Measurements from ENCODE around the gene CERKL.

Gene CERKL

GRCh38 chr2:181500201-181500600 lies 156.7 kb downstream of the CERKL start:
- FAIRE-seq: peak; percentile 13
- TF ChIP-seq POLR2AphosphoS5 (IDR thresholded peaks at IDR 0.05; ENCODE audit: low read depth, low read length) (no peak), POU2F2 (IDR thresholded peaks at IDR 0.05; ENCODE audit: low read depth, low read length) (no peak), TAF1 (IDR thresholded peaks at IDR 0.05; ENCODE audit: low read depth, low read length) (no peak), SPI1 (IDR thresholded peaks at IDR 0.05; ENCODE audit: low read depth, low read length) (no peak), POLR2A (IDR thresholded peaks at IDR 0.05; ENCODE audit: low read depth, low read length) (no peak), PAX5 (IDR thresholded peaks at IDR 0.05; ENCODE audit: insufficient read depth, low read length, severe bottlenecking) (no peak)
- no peak for DNase-seq (ENCODE audit: insufficient read length, low spot score)

- DNase-seq (ENCODE audit: insufficient read length, low spot score): no peak
- TF ChIP-seq POLR2A (IDR thresholded peaks at IDR 0.05; ENCODE audit: low read depth, low read length) (no peak), POLR2AphosphoS5 (IDR thresholded peaks at IDR 0.05; ENCODE audit: low read depth, low read length) (no peak), SPI1 (IDR thresholded peaks at IDR 0.05; ENCODE audit: low read depth, low read length) (no peak), PAX5 (IDR thresholded peaks at IDR 0.05; ENCODE audit: insufficient read depth, low read length, severe bottlenecking) (no peak), TAF1 (IDR thresholded peaks at IDR 0.05; ENCODE audit: low read depth, low read length) (no peak), POU2F2 (IDR thresholded peaks at IDR 0.05; ENCODE audit: low read depth, low read length) (no peak)
- peak; percentile 43 for FAIRE-seq
Observed at GRCh38 chr2:181499231-181499630, 157.7 kb downstream of the CERKL start.

All from GM12891 (cell line).